NCI-H2029 (cell line): ENCODE results near the gene GALNT6.
A peak's percentile ranks its signal among the peaks of the same experiment; 100 is the strongest.
"Not testable (repeated sequence)": the region's sequence is repeated elsewhere in the genome, so short reads cannot be mapped to it uniquely, and the experiment has no call there.

ENCODE experiments used
- DNase-seq: peaks from one replicate; lab custom pipeline; 2025; lab: John Stamatoyannopoulos, UW

Gene GALNT6

DNA sequence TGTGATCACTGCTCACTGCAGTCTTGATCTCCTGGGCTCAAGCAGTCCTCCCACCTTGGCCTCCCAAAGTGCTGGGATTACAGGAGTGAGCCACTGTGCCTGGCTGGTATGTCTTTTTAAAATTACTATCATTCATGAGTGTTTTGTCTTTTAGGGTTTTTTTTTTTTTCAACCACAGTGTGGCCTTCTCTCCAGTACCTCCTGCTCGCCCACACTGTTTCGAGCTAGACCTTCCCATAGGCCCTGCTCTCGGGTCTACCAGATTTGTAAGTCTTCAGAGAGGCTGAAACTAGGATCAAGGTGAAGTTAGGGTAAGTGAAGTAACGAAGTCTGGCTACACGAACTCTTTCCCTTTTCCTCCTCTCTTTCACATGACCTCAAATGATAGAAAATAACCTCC, 68.8 kb downstream of the GALNT6 start:
- DNase-seq: no peak

DNA sequence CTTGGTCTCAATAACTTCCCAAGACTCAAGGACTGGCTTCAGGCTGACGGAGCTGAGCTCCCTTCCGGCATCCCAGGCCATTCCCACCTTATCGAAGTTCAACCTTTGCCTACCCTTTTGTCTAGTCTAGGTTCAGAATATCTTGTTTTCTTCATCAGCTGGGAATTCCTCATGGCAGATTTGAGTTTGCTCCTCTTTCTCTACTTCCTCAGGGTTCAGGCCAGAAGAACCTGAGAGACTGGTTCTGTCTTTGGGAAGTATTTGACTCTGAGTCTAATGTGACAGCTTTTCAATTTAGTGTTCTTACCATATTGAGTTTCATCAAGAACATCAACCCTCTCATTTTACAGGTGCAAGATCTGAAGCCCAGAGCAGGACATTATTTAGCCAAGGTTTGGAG, 69.3 kb downstream of the GALNT6 start:
- no peak for DNase-seq

- DNase-seq: peak; percentile 0
Observed at GRCh38 chr12:51320695-51321320, 70.4 kb downstream of the GALNT6 start.

GRCh38 chr12:51320311-51320694, 70.9 kb downstream of the GALNT6 start:
- DNase-seq: no peak

DNA sequence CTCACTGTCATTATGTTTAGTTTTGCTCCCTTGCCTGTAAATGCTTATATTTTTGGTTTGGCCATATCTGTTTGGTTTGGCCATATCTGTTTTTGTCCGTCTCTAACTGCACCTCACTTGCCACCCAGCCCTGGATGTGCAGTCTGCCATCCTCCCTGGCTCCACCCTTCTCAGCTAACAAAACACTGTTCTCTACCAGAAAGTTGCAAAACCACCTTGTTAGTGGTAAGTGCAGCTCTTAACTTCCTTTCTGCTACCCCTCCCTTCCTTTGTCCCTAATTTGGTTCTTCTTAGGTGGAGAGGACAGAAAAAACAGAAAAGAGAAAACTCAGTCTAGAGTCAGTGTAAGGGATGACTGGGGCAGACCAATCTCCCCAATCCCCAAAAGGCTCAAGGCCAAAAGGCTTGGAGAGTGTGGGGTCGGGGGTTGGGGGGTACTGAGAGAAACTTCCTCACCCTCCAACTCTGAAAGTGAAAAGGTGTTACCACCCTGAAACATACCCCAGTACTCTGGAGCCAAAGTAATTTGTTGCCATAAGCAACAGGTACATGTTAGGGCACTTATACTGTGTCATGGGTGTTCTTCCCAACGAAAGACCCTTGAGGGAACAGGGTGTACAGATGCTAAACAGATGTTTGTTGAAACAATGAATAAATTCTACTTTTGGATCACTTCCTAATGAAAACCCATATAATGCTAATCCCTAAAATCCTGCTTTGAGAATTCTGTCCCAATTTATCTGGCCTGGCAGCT, 72.2 kb downstream of the GALNT6 start:
- DNase-seq: no peak

- DNase-seq: not testable (repeated sequence)
Observed at GRCh38 chr12:51318057-51318806, 73.0 kb downstream of the GALNT6 start.

- DNase-seq: no peak
Observed at GRCh38 chr12:51311389-51311788, 79.8 kb downstream of the GALNT6 start.

DNA sequence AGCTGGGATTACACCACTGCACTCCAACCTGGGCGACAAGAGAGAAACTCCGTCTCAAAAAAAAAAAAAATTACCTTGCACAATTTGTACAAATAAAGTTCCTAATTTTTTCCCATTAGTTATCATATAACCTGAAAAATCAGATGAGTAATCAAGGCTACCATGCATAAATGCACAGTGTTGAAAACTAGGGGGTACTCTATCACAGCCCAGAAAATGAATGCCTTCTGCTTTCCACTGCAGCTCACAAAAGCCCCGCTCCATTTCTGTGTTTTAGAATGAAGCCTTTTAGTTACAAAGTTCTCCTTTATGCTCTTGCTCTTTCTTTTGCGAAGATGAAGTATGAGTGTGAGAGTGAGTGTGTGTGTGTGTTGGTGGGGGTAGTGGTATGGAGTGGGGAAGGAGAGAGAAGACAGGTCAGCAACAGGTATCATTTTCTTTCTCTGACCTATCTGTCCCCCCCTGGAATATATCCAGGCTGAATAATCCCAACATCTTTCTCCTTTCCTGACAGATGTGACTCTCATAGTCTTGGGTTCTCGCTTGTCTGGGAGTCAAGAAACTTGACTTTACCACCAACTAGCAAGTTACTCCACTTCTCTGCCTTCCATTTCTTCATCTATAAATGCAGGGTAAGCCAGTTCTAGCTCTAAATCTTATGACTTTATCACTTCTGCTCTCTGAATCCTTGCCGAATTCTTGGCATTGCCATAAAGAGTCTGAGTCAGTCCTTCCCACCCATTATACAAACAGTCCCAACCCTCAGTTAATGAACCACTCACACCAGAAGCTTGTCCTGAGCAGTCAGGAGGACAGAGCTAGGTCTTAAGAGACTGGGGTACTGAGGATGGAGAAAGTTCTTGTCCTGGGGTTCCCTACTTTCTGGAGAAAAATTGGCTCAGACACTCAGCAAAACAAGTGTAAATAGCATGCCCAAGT, 83.3 kb downstream of the GALNT6 start:
- DNase-seq: no peak

DNA sequence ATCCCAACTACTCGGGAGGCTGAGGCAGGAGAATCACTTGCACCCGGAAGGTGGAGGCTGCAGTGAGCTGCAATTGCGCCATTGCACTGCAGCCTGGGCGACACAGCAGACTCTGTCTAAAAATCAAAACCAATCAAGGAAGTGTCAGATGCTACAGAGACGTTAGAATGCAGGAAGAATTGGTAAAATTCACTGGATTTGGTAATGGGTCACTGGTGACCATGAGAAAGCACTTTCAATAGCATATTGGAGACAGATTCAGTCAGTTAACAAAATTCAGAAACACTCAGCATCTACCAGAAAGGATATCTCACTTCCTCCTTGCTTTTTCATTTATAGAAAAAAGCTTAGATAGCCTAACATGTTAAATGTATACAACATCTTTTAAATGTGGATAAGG, 84.7 kb downstream of the GALNT6 start:
- DNase-seq: no peak
